HFF-Myc (cell line): ENCODE measurements around the gene DNAH9.
"Not testable (repeated sequence)": the region's sequence is repeated elsewhere in the genome, so short reads cannot be mapped to it uniquely, and the experiment has no call there.

ENCODE experiments used
- DNase-seq: peaks from one replicate; pipeline ENCODE4 v3.0.0-alpha.2; 2011; ENCODE audit warnings: low read depth; ENCODE audit errors: extremely low read depth
- H3K4me3 ChIP-seq: replicated peaks from 2 replicates; pipeline ENCODE4 v1.5.1; 2011; ENCODE audit warnings: low read depth, mild to moderate bottlenecking, control low read depth, low read length
- CTCF ChIP-seq: IDR thresholded peaks from 2 replicates; pipeline ENCODE4 v1.5.1; 2012; ENCODE audit warnings: mild to moderate bottlenecking, low read depth, low read length, control low read depth; ENCODE audit errors: missing control alignments

The DNAH9 gene

GRCh38 chr17:11932337-11932898 lies 334.1 kb downstream of the DNAH9 start:
- no peak for DNase-seq
- no peak overlapping the region for H3K4me3 ChIP-seq
- TF ChIP-seq CTCF = no peak

- DNase-seq = no peak
- H3K4me3 ChIP-seq = no peak overlapping the region
- peak; percentile 63 for TF ChIP-seq CTCF
Measured at GRCh38 chr17:11935734-11936406, 337.6 kb downstream of the DNAH9 start.

- TF ChIP-seq CTCF = no peak
- no peak overlapping the region for H3K4me3 ChIP-seq
- DNase-seq = no peak
Measured at GRCh38 chr17:11940904-11941303, 342.6 kb downstream of the DNAH9 start.

- not testable (repeated sequence) for DNase-seq, H3K4me3 ChIP-seq
Measured at GRCh38 chr17:11943086-11943485, 344.8 kb downstream of the DNAH9 start.

GRCh38 chr17:11943759-11944347 lies 345.6 kb downstream of the DNAH9 start:
- no peak overlapping the region for H3K4me3 ChIP-seq
- TF ChIP-seq CTCF = no peak
- no peak for DNase-seq

GRCh38 chr17:11944587-11944986 lies 346.3 kb downstream of the DNAH9 start:
- no peak for DNase-seq
- no peak for TF ChIP-seq CTCF
- H3K4me3 ChIP-seq = no peak overlapping the region

- TF ChIP-seq CTCF = no peak
- no peak overlapping the region for H3K4me3 ChIP-seq
- DNase-seq = no peak
Measured at GRCh38 chr17:11948789-11949188, 350.5 kb downstream of the DNAH9 start.

- not testable (repeated sequence) for H3K4me3 ChIP-seq, DNase-seq
Measured at GRCh38 chr17:11949571-11949970, 351.3 kb downstream of the DNAH9 start.
